GM18505 (cell line): ENCODE measurements around the gene THRB.

Experiments
- ATAC-seq: cut with Tn5 transposase; IDR thresholded peaks from one replicate; pipeline ENCODE4 v1.9.1; 2021; ENCODE audit not compliant: unreplicated experiment
- POLR2A ChIP-seq: IDR thresholded peaks from 4 replicates; pipeline ENCODE4 v1.6.1; 2011; ENCODE audit warnings: borderline replicate concordance; ENCODE audit not compliant: insufficient read depth, insufficient read length; ENCODE audit errors: extremely low read depth

The THRB gene

DNA sequence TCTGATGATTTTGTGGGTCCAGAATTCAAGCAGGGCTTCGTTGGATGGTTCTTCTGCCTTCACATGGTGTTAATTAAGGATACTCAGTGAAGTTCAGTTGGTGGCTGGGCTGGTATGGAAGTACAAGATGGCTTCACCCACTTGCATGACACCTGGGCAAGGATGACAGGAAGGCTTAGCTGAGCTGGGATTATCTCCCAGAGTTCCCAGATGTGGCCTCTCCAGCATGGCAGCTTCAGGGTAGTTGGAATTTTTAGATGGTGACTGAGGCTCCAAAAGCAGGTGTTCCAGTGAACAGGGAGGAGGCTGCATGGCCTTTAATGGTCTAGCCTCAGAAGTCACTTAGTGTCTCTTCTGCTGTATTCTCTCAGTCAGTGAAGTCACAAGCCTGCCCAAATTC, 135.5 kb downstream of the THRB start:
- TF ChIP-seq POLR2A = no peak
- no peak for ATAC-seq

DNA sequence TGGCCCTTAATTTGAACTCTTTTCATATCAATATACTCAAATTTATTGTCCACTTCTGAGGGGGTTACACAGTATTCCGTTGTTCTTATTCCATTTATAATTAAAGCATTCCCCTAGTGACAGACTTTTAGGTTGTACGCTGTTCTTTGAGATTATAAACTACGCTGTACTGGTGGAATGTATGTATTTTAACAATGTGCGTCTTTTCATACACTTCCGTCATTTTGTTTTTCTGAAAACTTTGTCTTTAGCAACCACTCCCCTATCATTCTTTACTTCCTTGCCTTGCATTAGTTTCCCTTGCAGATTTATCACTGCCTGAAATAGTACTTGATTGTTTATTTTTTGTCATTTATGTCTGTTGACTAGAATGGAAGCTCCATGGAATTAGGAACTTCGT, 137.0 kb downstream of the THRB start:
- ATAC-seq = no peak
- no peak for TF ChIP-seq POLR2A

DNA sequence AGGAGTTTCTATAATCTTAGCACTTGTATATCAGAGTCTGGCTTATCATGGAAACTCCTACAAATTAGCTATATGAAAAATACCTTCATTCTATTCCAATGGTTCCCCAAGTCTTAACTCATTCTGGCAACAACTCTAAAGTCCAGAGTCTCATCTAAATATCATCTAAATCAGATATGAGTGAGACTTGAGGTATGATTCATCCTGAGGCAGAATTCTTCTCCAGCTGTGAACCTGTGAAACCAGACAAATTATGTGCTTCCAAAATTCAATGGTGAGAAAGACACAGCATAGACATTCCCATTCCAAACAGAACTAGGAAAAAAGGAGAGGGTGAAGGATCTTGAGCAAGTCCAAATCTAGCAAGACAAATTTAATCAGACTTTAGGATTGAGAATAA, 138.8 kb downstream of the THRB start:
- no peak for ATAC-seq
- TF ChIP-seq POLR2A = no peak

DNA sequence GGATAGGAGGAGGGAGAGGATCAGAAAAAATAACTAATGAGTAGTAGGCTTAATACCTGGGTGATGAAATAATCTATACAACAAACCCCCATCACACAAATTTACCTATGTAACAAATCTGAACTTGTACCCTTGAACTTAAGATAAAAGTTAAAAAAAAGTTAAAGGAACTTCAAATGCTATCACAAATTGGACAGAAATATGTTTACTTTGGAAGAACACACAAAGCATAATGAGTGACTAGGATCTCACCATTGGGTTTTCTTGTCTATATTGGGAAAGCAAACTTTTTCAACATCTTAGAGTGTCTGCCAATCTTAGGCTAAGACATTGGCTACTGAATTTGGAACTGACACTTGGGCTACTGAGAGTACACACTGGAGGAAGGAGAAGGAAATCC, 140.4 kb downstream of the THRB start:
- no peak for TF ChIP-seq POLR2A
- no peak for ATAC-seq

DNA sequence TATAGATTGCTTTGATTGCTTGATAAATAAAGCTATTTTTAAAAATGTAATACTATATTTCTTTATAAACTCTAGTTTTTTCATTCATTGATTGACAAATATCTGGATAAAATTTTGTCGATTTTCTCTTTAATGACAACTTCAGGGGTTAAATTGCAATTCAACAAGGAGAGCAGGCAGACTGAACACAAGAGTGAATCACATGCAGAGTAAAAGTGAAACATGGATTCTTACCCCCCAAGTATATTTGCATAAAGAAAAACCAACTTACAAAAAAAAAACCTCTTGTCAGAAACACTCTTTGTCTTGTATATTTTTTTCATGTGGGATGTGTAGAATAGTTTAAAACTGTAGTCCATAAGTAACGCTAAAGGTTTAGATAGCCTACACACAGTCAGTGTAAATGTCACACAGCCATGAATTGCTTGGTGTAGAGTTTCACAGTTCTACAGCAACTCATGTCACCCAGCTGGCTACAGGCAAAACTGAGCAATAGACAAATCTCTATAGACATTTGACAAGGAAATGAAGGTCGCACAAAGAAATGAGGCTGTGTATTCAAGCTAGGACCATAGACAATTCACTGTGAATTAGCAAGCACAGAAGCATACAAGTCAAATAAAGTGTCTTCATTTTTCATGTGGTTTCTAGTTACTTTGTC, 141.6 kb downstream of the THRB start:
- no peak for ATAC-seq
- no peak for TF ChIP-seq POLR2A

DNA sequence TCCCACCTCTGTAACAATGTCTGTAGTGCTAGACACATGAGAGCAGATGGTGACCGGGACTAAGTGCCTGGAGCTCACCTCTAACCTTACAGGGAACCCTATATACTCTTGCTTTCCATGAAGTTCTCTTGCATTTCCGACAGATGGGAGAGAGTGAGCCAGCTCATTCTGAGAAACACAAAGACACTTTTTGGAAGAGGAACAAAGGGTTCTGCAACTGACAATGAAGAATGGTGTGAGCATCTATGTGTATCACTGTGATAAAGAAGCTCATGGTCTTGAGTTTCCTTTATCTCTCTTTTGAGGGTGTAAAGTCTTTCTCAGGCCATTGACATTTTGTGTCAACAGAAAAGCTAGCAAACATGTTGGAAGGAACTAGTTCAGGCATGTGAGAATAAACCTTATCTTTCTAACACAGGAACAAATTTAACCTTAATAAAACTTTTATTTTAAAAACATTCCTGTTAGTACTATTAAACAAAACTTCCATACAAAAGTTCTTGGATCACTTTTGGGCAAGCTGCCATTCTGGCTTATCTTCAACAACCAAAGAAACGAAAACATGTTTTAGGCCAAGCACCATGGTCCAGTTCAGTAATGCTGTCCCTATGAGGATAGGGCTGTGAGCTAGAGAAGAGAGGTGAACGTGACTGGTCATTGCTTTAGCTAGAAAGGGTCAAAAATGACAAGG, 142.7 kb downstream of the THRB start:
- no peak for ATAC-seq
- no peak for TF ChIP-seq POLR2A

DNA sequence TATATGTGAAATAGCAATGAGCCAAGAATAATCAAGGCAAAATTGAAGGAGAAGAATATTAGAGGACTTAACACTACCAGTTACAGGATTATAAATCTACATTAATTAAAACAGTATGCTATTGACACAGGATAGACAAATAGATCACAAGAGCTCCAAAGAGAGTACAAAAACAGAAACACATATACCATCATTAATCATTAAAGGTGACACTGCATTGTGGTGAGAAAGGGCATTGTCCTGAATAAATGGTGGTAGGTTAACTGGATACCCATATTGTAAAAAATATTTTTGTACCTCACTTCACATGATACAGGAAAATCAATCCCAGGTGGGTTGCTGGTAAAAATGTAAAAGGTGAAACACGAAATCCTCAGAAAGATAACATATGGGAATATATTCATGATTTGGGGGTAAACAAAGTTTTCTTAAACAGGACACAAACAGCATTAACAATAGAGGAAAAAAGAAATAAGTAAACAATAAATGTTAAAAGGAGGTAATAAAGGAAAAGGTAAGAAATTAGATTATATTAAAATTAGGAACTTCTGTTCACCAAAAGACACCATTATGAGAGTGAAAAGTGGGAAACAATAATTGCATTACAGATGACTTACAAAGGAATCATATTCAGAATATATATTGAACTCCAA, 145.2 kb downstream of the THRB start:
- ATAC-seq = no peak

DNA sequence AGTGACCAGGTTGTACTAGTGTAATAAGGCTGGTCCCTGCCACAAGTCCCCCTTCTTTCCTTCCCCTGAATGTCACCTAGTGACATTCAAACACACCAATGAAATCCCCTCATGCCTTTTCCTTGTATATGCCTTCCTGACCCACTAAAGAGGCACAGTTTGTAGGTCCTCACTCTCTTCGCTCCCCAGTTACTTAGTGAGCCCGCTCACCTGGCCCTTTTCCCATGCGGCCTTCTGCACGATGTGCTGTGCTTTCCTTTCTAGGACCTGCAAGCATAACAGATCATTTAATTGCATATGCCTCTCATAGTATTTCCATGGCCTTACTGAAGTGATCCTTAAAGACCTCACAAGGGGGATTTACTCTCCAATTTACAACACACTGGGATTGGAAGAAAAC, 146.3 kb downstream of the THRB start:
- no peak for ATAC-seq
- no peak for TF ChIP-seq POLR2A

More for the DNA sequence above, 145.2 kb downstream of the THRB start:
- TF ChIP-seq POLR2A = no peak

DNA sequence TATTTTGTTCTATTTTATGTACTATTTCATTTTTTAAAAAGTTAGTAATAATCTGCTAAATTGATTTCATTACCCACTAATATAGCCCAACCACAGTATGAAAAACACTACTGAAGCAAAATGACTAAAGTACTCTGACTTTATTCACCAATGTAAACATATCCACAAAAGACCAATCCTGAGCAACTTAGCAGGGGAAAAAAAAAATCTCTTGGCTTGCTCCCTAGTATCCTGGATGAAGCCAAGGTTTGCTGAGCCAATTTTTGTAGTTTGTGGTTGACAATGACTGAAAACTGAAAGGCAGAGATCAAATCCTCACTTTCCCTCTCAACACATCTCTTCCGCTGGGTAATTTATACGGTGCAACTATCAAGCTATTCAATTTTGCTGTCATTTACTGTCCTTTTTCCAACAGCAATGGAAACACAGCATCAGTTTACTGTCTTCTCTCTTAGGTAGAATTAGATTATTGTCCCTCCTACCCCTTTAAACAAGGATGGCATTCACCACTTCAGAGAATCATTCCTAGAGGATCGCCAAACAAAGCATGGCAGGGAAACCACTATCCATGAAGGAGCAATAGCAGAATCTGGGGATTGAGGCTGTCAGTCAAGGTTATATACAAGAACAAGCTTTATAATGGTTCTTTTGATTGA, 149.7 kb downstream of the THRB start:
- ATAC-seq = no peak
- no peak for TF ChIP-seq POLR2A

DNA sequence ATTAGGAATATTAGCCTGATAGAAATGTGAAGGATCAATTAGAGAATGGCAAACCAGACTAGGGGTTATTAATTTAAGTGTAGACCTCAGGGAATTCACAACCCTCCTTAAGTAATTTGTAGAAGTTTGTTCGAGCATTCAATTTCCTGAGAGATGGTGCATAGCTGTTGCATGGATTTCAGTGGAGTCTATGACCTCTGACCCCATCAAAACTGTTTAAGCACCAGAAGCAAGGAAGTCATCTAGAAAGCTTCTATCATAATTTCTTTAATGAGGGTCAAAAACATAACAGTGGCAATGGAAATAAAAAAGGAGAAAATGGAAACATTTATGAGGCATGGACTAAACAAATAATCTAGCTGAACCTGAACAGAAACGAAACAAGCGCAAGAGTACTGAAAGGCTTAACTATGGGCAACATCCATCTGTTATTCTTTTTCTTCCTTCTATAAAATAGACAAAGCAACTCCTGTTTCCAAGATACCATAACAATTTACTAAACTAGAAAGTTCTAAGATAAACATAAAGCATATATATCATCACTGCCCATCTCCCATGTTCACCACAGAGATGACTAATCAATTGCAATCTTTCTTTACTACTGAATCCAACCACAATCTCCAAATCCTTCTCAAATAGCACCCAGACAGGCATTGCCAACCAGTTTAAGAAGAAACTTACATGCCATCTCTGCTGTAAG, 151.4 kb downstream of the THRB start:
- no peak for ATAC-seq
- no peak for TF ChIP-seq POLR2A

DNA sequence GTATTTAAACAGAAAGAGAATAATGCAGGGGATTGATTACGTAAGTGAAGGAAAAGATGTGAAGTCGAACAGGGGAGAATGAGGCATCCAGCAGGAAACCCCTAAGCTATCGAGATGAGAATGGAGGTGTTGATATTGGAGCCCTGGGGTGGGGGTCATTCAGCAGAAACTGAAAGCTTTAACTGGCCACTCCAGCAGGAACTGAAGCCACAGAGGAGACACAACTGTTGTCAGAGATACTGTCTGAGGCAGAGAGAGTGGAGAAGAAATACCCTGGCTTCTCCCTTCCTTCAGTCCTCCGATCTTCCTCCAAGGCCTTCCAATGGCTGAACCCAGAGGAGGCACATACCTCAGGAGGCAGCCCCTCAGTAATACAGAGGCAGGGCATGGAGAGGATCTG, 152.4 kb downstream of the THRB start:
- TF ChIP-seq POLR2A = no peak
- no peak for ATAC-seq

DNA sequence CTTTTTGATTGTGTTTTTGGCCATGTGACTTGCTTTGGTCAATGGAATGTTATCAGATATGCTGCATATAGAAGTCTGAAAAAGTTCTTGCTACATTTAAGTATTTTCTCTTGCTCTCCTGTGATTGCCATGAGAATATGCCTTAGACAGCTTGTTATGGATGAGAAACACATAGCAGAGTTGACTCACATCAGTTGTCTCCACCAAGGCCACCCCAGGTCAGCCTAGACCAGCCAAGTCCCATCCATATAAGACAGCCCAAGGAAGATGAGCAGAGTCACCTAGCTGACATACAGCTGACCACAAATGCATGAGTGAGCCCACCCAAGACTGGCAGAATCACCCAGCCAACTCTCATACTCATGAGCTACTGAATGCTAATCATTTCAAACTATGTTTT, 153.0 kb downstream of the THRB start:
- no peak for TF ChIP-seq POLR2A
- ATAC-seq = no peak

DNA sequence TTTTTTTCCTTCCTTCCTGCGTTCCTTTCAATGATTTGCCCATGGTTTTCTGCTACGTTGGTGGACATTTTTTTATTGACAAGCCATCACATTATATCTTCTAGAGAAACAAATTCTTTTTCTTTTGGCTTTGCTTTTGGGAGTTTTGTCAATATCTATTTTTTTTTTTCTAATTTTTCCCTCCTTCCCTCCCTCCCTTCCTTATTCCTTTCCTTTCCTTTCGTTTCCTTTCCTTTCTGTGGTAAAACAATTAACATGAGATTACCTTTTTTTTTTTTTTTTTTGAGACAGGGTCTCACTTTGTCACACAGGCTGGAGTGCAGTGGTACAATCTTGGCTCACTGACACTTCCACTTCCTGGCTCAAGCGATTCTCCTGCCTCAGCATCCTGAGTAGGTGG, 153.7 kb downstream of the THRB start:
- no peak for ATAC-seq
- no peak for TF ChIP-seq POLR2A
